Transverse colon (tissue), 4 donors: ENCODE measurements around the gene C1orf35.

ENCODE experiments used
- CTCF ChIP-seq, 5 experiments: fragments of 200-600 bp in 3 of 5; fragments of 450-650 bp in 2 of 5; sonication (generic) in 3 of 5; IDR thresholded peaks; 1 replicate in 2 of 5; 2 replicates in 3 of 5; pipeline ENCODE4 v1.5.1; 2016 to 2017; ENCODE audit warnings: antibody characterized with exemption in 5 of 5, inconsistent platforms in 3 of 5, mild to moderate bottlenecking in 2 of 5, moderate library complexity in 1 of 5
- EP300 ChIP-seq: sonication (generic); formaldehyde crosslinking; IDR thresholded peaks from one replicate; pipeline ENCODE4 v1.6.1; 2017; ENCODE audit warnings: antibody characterized with exemption, low read depth
- POLR2A ChIP-seq: fragments of 450-650 bp; IDR thresholded peaks from one replicate; pipeline ENCODE4 v1.6.1; 2016; ENCODE audit warnings: antibody characterized with exemption, mild to moderate bottlenecking, moderate library complexity
- POLR2AphosphoS5 ChIP-seq, 3 donors: sonication (generic); formaldehyde crosslinking; IDR thresholded peaks; one replicate each; pipeline ENCODE4 v1.6.1; 2016; ENCODE audit warnings: antibody characterized with exemption in 3 of 3

DNA sequence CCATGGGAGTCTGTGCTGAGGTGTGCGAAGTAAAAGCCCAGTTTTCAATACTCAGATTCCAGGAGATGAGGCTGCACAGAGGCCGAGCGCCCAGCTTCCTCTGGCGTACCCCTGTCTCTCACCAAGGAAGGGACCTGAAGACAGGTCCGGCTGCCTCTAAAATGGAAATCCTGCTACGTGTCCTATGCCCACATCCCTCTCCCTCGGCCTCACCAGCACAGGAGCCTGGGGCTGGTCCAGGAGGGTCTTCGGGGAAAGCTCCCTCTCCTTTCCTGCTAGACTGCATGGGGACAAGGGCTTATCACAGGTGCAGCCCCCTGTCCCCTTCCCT is 5.6 kb upstream of the C1orf35 start:
- TF ChIP-seq CTCF (IDR thresholded peaks at IDR 0.05) (no peak), EP300 (no peak), POLR2AphosphoS5 (IDR thresholded peaks at IDR 0.05) (no peak), POLR2A (no peak)
